H1 (cell line): Measurements from ENCODE around the gene POU2AF3. TPM values are rescaled to one million over a fixed set of nuclear protein-coding genes. Genes with fewer than 3 reads are reported as not detected.

Experiments
- CTCF ChIA-PET: fragments of 300-600 bp; sonication (Branson Sonifier 250); formaldehyde crosslinking; loops from one replicate; lab custom pipeline; 2021; ENCODE audit not compliant: partially characterized antibody; lab: Charles Lee
- POLR2A ChIA-PET: fragments of 300-600 bp; sonication (Branson Sonifier 250); formaldehyde crosslinking; loops from one replicate; lab custom pipeline; 2021; ENCODE audit warnings: inconsistent platforms; ENCODE audit not compliant: partially characterized antibody; lab: Charles Lee
- DNase-seq, 2 experiments: peaks; one replicate each; pipeline versions ENCODE4 v3.0.0 to v3.0.0-alpha.2; 2010 to 2022; ENCODE audit warnings: low spot score in 2 of 2, low read depth in 1 of 2, mixed read lengths in 1 of 2
- FAIRE-seq: peaks from 2 replicates; lab custom pipeline; 2011; peaks lifted over from hg19 to GRCh38; lab: Jason Lieb, UNC
- H2AFZ ChIP-seq: 2 replicates; pipeline ENCODE4 v1.8.1; 2012; ENCODE audit warnings: low read length, inconsistent platforms
- H2AK5ac ChIP-seq: 2 replicates; pipeline ENCODE4 v1.6.1; 2013; ENCODE audit warnings: low read depth, low read length
- H2BK120ac ChIP-seq: replicated peaks from 2 replicates; pipeline ENCODE3; 2013; ENCODE audit warnings: low read depth, low read length, inconsistent platforms
- H2BK12ac ChIP-seq: 2 replicates; pipeline ENCODE4 v1.6.1; 2013; ENCODE audit warnings: low read depth, low read length
- H2BK15ac ChIP-seq: 2 replicates; pipeline ENCODE4 v1.6.1; 2013; ENCODE audit warnings: low read length
- H2BK20ac ChIP-seq: 2 replicates; pipeline ENCODE4 v1.6.1; 2013; ENCODE audit warnings: low read length
- H2BK5ac ChIP-seq: 2 replicates; pipeline ENCODE4 v1.6.1; 2013; ENCODE audit warnings: low read depth, low read length
- H3K14ac ChIP-seq: 2 replicates; pipeline ENCODE4 v1.6.1; 2013; ENCODE audit warnings: inconsistent platforms; ENCODE audit not compliant: insufficient read length
- H3K18ac ChIP-seq: 2 replicates; pipeline ENCODE4 v1.6.1; 2013; ENCODE audit warnings: low read length; ENCODE audit errors: extremely low read depth
- H3K23ac ChIP-seq: 2 replicates; pipeline ENCODE4 v1.6.1; 2013; ENCODE audit warnings: inconsistent platforms; ENCODE audit not compliant: insufficient read length
- H3K23me2 ChIP-seq: 2 replicates; pipeline ENCODE4 v1.6.1; 2013; ENCODE audit warnings: low read depth, low read length
- H3K27ac ChIP-seq: 2 replicates; pipeline ENCODE4 v1.6.1; 2011; ENCODE audit warnings: low read depth, low read length, inconsistent platforms
- H3K27me3 ChIP-seq, 4 experiments: replicated peaks in 1 of 4; 1 replicate in 1 of 4; 2 replicates in 3 of 4; pipeline versions ENCODE4 v1.6.1 to v1.8.1; 2011 to 2013; ENCODE audit warnings: low read length in 3 of 4, mild to moderate bottlenecking in 3 of 4, inconsistent platforms in 2 of 4, mixed read lengths in 2 of 4, moderate library complexity in 1 of 4; ENCODE audit not compliant: control insufficient read depth in 3 of 4, insufficient read depth in 3 of 4; ENCODE audit errors: extremely low read depth in 1 of 4
- H3K36me3 ChIP-seq, 4 experiments: 2 replicates each; pipeline versions ENCODE4 v1.6.1 to v1.8.1; 2011 to 2013; ENCODE audit warnings: mild to moderate bottlenecking in 4 of 4, low read length in 3 of 4, moderate library complexity in 2 of 4, control low read depth in 1 of 4, inconsistent platforms in 1 of 4; ENCODE audit not compliant: insufficient read depth in 4 of 4, control insufficient read depth in 2 of 4
- H3K4ac ChIP-seq: replicated peaks from 2 replicates; pipeline ENCODE3; 2013; ENCODE audit warnings: low read length, low read depth, mixed read lengths, inconsistent platforms; ENCODE audit not compliant: insufficient read length
- H3K4me1 ChIP-seq, 4 experiments: replicated peaks in 1 of 4; 1 replicate in 1 of 4; 2 replicates in 3 of 4; pipeline versions ENCODE4 v1.6.1 to v1.8.1; 2011 to 2013; ENCODE audit warnings: low read length in 3 of 4, inconsistent platforms in 2 of 4, mixed read lengths in 1 of 4; ENCODE audit not compliant: insufficient read depth in 4 of 4, control insufficient read depth in 3 of 4
- H3K4me2 ChIP-seq, 2 experiments: 2 replicates each; pipeline versions ENCODE4 v1.6.1 to v1.8.1; 2011 to 2013; ENCODE audit warnings: low read depth in 2 of 2, low read length in 2 of 2, control low read depth in 1 of 2, inconsistent platforms in 1 of 2, mild to moderate bottlenecking in 1 of 2; ENCODE audit not compliant: insufficient read depth in 1 of 2
- H3K4me3 ChIP-seq, 4 experiments: fragments of 200-600, 300-600 bp in 1 of 4; sonication (generic), shearing (Covaris generic), sonication (Bioruptor Twin) in 1 of 4; 2 replicates each; pipeline versions ENCODE4 v1.5.1 to v1.8.1; 2011 to 2016; ENCODE audit warnings: low read length in 4 of 4, low read depth in 3 of 4, control low read depth in 2 of 4, inconsistent platforms in 2 of 4, mild to moderate bottlenecking in 2 of 4, mixed read lengths in 1 of 4, moderate library complexity in 1 of 4; ENCODE audit not compliant: insufficient read depth in 2 of 4; ENCODE audit errors: extremely low read depth in 1 of 4
- H3K56ac ChIP-seq: replicated peaks from 2 replicates; pipeline ENCODE3; 2013; ENCODE audit warnings: low read depth, mild to moderate bottlenecking, mixed read lengths, low read length, inconsistent platforms; ENCODE audit not compliant: insufficient read length
- H3K79me1 ChIP-seq: 2 replicates; pipeline ENCODE4 v1.6.1; 2013; ENCODE audit warnings: low read depth, low read length, control low read depth
- H3K79me2 ChIP-seq, 2 experiments: 2 replicates each; pipeline versions ENCODE4 v1.6.1 to v1.8.1; 2012 to 2013; ENCODE audit warnings: low read length in 2 of 2, mild to moderate bottlenecking in 2 of 2, inconsistent platforms in 1 of 2; ENCODE audit not compliant: insufficient read depth in 2 of 2, control insufficient read depth in 1 of 2
- H3K9ac ChIP-seq, 4 experiments: replicated peaks in 1 of 4; 1 replicate in 1 of 4; 2 replicates in 3 of 4; pipeline versions ENCODE4 v1.6.1 to v1.8.1; 2011 to 2013; ENCODE audit warnings: low read depth in 3 of 4, low read length in 3 of 4, control low read depth in 2 of 4, mild to moderate bottlenecking in 2 of 4, moderate library complexity in 2 of 4, inconsistent platforms in 1 of 4; ENCODE audit errors: extremely low read depth in 1 of 4
- H3K9me3 ChIP-seq, 2 experiments: 2 replicates each; pipeline versions ENCODE4 v1.6.1 to v1.8.1; 2012 to 2013; ENCODE audit warnings: mild to moderate bottlenecking in 2 of 2, moderate library complexity in 2 of 2, control low read depth in 1 of 2, inconsistent platforms in 1 of 2, low read depth in 1 of 2, low read length in 1 of 2, mixed read lengths in 1 of 2; ENCODE audit not compliant: insufficient read depth in 2 of 2
- H4K20me1 ChIP-seq, 2 experiments: replicated peaks in 1 of 2; 2 replicates each; pipeline versions ENCODE3 to v1.8.1; 2011 to 2013; ENCODE audit warnings: inconsistent platforms in 2 of 2, low read length in 2 of 2, mild to moderate bottlenecking in 1 of 2; ENCODE audit not compliant: insufficient read depth in 2 of 2, control insufficient read depth in 1 of 2
- H4K5ac ChIP-seq: 2 replicates; pipeline ENCODE4 v1.6.1; 2013; ENCODE audit warnings: low read length, low read depth, mixed read lengths, inconsistent platforms; ENCODE audit not compliant: insufficient read length
- H4K8ac ChIP-seq: 2 replicates; pipeline ENCODE4 v1.8.0; 2013; ENCODE audit warnings: mild to moderate bottlenecking, moderate library complexity, low read length, inconsistent platforms; ENCODE audit not compliant: insufficient read depth; ENCODE audit errors: extremely low read depth
- H4K91ac ChIP-seq: replicated peaks from 2 replicates; pipeline ENCODE3; 2013; ENCODE audit warnings: low read length, mixed read lengths, inconsistent platforms; ENCODE audit not compliant: insufficient read length
- BCL11A ChIP-seq, 2 experiments: IDR thresholded peaks; one replicate each; pipeline ENCODE4 v1.6.1; 2011; ENCODE audit warnings: low read depth in 2 of 2, low read length in 2 of 2, mild to moderate bottlenecking in 2 of 2
- JUND ChIP-seq: IDR thresholded peaks from 2 replicates; pipeline ENCODE4 v1.6.1; 2011; ENCODE audit warnings: mild to moderate bottlenecking, improper control_type of control experiment, low read length
- SIRT6 ChIP-seq: IDR thresholded peaks from one replicate; pipeline ENCODE4 v1.7.1; 2012; ENCODE audit warnings: low read length, inconsistent platforms
- SUZ12 ChIP-seq: fragments of 200-600 bp; sonication (generic); IDR thresholded peaks from 2 replicates; pipeline ENCODE4 v1.6.1; 2012; ENCODE audit warnings: mild to moderate bottlenecking, inconsistent platforms, low read length, moderate library complexity, mixed read lengths
- TEAD4 ChIP-seq: IDR thresholded peaks from 2 replicates; pipeline ENCODE4 v1.6.1; 2012; ENCODE audit warnings: low read depth, low read length, inconsistent platforms, mixed read lengths
- YY1 ChIP-seq: IDR thresholded peaks from 2 replicates; pipeline ENCODE4 v1.6.1; 2011; ENCODE audit warnings: low read depth, mild to moderate bottlenecking, low read length
- WGBS, 2 experiments: shearing (Covaris generic) in 1 of 2; methylation state at CpG; one replicate each; pipeline versions ENCODE4 v1.1.6 to v1.1.7; 2013 to 2015; ENCODE audit warnings: low lambda C conversion rate in 2 of 2, mixed read lengths in 2 of 2, inconsistent platforms in 1 of 2, low coverage in 1 of 2, missing lambda C conversion rate in 1 of 2; ENCODE audit not compliant: insufficient replicate concordance in 2 of 2, insufficient coverage in 1 of 2, insufficient read length in 1 of 2; ENCODE audit errors: extremely low coverage in 1 of 2, missing lambda C conversion rate in 1 of 2; 5-methylcytosine and 5-hydroxymethylcytosine counted together
- polyA plus RNA-seq, 7 experiments: library from polyadenylated mRNA; depleted of rRNA in 3 of 7; stranded (reverse) in 5 of 7; unstranded in 2 of 7; fragments of >200 nt in 5 of 7; fragments of 200-250 nt in 2 of 7; gene quantifications; 1 replicate in 5 of 7; 2 replicates in 1 of 7; 4 replicates in 1 of 7; pipeline versions ENCODE4 v1.2.1 to v1.2.3, GENCODE V29; 2011 to 2013; ENCODE audit warnings: missing spikeins in 2 of 7, mixed read lengths in 2 of 7
- total RNA-seq: library from RNA; stranded (reverse); fragmentation: NEBNext Ultra II Directional; extraction: Animal tissue kit (Norgen Biotek cat#: 25700); gene quantifications from 2 replicates; pipeline ENCODE4 v1.2.1, GENCODE V29; 2021

The POU2AF3 gene
- total and polyA plus RNA-seq, 2 of the 8 experiments (the other 6 are each of a cell fraction or from before 2014, with no cell fraction given): 1.2 to 5.7 TPM

DNA sequence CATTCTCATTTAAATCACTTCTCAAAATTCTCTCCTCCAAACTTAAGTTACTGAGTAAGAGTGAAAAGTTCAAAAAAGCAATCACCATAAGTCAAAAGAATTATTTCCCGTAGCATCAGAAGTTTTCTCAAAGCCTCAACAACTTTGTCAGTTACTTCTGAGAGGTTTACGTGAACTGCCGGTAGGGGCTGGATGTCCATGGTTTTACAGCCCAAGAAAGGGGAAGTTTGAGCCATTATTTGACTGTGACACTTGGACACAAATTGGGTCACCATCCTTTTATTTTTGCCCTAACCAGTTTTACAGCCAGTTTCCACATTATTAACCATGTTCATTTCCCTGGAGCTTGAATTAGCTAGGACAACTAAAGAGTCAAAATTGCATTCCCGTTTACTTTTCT lies 7.5 kb downstream of the POU2AF3 start:
- Histone ChIP-seq H3K4me3 (no peak overlapping the region), H3K4ac (no peak overlapping the region), H4K20me1 (no peaks in the 10 kb centered on the region), H2AFZ (no peak overlapping the region), H3K79me2 (no peaks in the 10 kb centered on the region), H3K14ac (no peak overlapping the region), H2BK20ac (no peak overlapping the region), H3K4me2 (no peak overlapping the region), H3K27me3 (no peaks in the 10 kb centered on the region), H3K27ac (no peak overlapping the region), H3K23me2 (peaks cover 2% of the 10 kb centered on the region; the same call in 1 of the 2 replicates), H3K9ac (no peak overlapping the region), H2BK120ac (no peak overlapping the region), H3K56ac (no peak overlapping the region), H2AK5ac (no peak overlapping the region), H3K79me1 (no peaks in the 10 kb centered on the region), H2BK15ac (no peak overlapping the region), H3K9me3 (no peaks in the 10 kb centered on the region), H2BK5ac (no peak overlapping the region), H3K23ac (no peak overlapping the region), H3K36me3 (no peaks in the 10 kb centered on the region), H3K18ac (no peak overlapping the region), H3K4me1 (peaks cover 0 to 4% (median 0%) of the 10 kb centered on the region in 4 experiments; a peak in 1 of 7 replicates), H4K8ac (no peak overlapping the region), H4K5ac (no peak overlapping the region), H4K91ac (no peak overlapping the region), H2BK12ac (no peak overlapping the region)
- CTCF ChIA-PET: no interaction called here
- no peak for DNase-seq
- WGBS, 2 experiments: 93% methylated on average over 4 of the region's 4 CpGs; no CpG with 5 or more reads in 1 of the 2 experiments
- no peak for FAIRE-seq
- TF ChIP-seq BCL11A (IDR thresholded peaks at IDR 0.05; ENCODE audit: low read depth in 2 of 2, low read length in 2 of 2) (no peak), TEAD4 (no peak), SUZ12 (no peak), YY1 (no peak), SIRT6 (no peak), JUND (no peak)
- POLR2A ChIA-PET: no interaction called here
